ENCODE measurements around the gene GALT.

GALT gene

GRCh38 chr9:34653151-34654072 lies 6.9 kb downstream of the GALT start:
- no peaks in the 10 kb centered on the region for H3K27me3 ChIP-seq (ENCODE audit: control insufficient read depth, insufficient read depth, low read length)
- WGBS (ENCODE audit: insufficient coverage, insufficient read length) = no CpG with 5 or more reads among the region's 11 CpGs
- peaks cover 8% of the 10 kb centered on the region for H3K36me3 ChIP-seq (ENCODE audit: control insufficient read depth, insufficient read depth, low read length)
- H3K4me3 ChIP-seq (ENCODE audit: low read length) = no peak overlapping the region
- no peak for DNase-seq (ENCODE audit: low read depth, low spot score)
- H3K4me1 ChIP-seq (ENCODE audit: control insufficient read depth, insufficient read depth, low read length) = peaks cover 5% of the 10 kb centered on the region
- H3K9me3 ChIP-seq (ENCODE audit: control insufficient read depth, insufficient read depth, low read length) = no peaks in the 10 kb centered on the region
- no peak overlapping the region for H3K27ac ChIP-seq (ENCODE audit: low read length)

DNA sequence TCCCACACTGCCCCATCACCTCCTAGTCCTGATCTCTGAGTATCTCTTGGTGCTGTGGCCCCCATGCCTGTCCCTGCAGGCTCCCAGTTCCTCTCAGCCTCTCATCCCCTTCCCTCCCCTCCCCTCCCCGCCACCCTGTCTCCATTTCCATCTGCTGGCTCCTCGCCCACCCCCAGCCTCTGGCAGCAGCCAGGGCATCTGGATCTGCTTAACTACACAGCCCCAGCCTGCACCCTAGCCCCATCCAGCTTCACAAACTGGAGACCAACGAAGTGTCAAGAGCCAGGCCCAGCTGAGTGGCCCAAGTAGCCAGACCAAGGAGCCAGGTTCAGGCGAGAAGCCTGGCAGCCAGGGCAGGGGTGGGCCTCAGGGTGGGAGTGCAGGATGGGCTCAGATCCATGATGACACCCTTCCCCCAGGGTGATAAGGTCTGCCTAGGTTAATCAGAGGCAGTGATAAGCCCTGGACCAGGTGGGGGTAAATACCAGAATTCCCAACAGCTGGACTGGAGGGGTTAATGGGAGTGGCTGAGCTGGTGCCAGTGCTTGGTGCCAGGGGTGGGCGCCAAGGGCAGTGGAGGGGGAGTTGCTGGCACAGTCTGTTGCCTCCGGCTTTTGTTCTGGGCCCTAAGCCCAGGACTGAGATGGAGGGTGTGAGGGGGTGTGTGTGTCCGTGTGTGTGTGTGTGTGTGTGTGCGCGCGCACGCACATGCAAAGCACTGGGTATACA lies 8.0 kb downstream of the GALT start:
- no CpG with 5 or more reads among the region's 11 CpGs for WGBS (ENCODE audit: insufficient coverage, insufficient read length)
- Histone ChIP-seq H3K9me3 (ENCODE audit: control insufficient read depth, insufficient read depth, low read length) (no peaks in the 10 kb centered on the region), H3K27me3 (ENCODE audit: control insufficient read depth, insufficient read depth, low read length) (no peaks in the 10 kb centered on the region), H3K4me1 (ENCODE audit: control insufficient read depth, insufficient read depth, low read length) (peaks cover 6% of the 10 kb centered on the region), H3K36me3 (ENCODE audit: control insufficient read depth, insufficient read depth, low read length) (peaks cover 2% of the 10 kb centered on the region), H3K4me3 (ENCODE audit: low read length) (no peak overlapping the region), H3K27ac (ENCODE audit: low read length) (no peak overlapping the region)
- DNase-seq (ENCODE audit: low read depth, low spot score) = no peak

GRCh38 chr9:34655394-34655793 lies 8.9 kb downstream of the GALT start:
- H3K27me3 ChIP-seq (ENCODE audit: control insufficient read depth, insufficient read depth, low read length) = no peaks in the 10 kb centered on the region
- H3K9me3 ChIP-seq (ENCODE audit: control insufficient read depth, insufficient read depth, low read length) = no peaks in the 10 kb centered on the region
- WGBS (ENCODE audit: insufficient coverage, insufficient read length) = no CpG with 5 or more reads among the region's 5 CpGs
- H3K4me3 ChIP-seq (ENCODE audit: low read length) = no peak overlapping the region
- no peaks in the 10 kb centered on the region; the same call in 1 of the 2 replicates for H3K36me3 ChIP-seq (ENCODE audit: control insufficient read depth, insufficient read depth, low read length)
- DNase-seq (ENCODE audit: low read depth, low spot score) = no peak
- no peak overlapping the region for H3K27ac ChIP-seq (ENCODE audit: low read length)
- H3K4me1 ChIP-seq (ENCODE audit: control insufficient read depth, insufficient read depth, low read length) = peaks cover 7% of the 10 kb centered on the region

DNA sequence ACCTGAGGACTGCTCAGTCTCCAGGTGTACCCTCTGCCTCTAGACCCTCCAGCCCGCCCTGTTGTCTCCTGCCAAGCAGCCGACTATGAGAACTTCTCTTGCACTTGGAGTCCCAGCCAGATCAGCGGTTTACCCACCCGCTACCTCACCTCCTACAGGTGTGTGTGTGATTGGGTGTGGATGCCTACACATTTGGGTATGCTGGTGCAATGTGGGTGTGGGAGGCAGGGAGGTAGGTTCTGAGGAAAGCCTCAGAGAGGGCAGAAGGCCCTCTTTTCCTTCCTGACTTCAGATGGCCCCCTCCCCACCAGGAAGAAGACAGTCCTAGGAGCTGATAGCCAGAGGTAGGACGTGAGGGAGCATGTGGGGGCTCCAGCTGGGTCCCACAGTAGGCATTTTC lies 10.5 kb downstream of the GALT start:
- no peaks in the 10 kb centered on the region for H3K27me3 ChIP-seq (ENCODE audit: control insufficient read depth, insufficient read depth, low read length)
- no peak for DNase-seq (ENCODE audit: low read depth, low spot score)
- H3K27ac ChIP-seq (ENCODE audit: low read length) = no peak overlapping the region
- no peak overlapping the region for H3K4me3 ChIP-seq (ENCODE audit: low read length)
- WGBS (ENCODE audit: insufficient coverage, insufficient read length) = no CpG with 5 or more reads among the region's 5 CpGs
- no peaks in the 10 kb centered on the region; the same call in 1 of the 2 replicates for H3K36me3 ChIP-seq (ENCODE audit: control insufficient read depth, insufficient read depth, low read length)
- peaks cover 7% of the 10 kb centered on the region for H3K4me1 ChIP-seq (ENCODE audit: control insufficient read depth, insufficient read depth, low read length)
- no peaks in the 10 kb centered on the region for H3K9me3 ChIP-seq (ENCODE audit: control insufficient read depth, insufficient read depth, low read length)

- H3K4me1 ChIP-seq (ENCODE audit: control insufficient read depth, insufficient read depth, low read length) = peaks cover 4% of the 10 kb centered on the region
- H3K27ac ChIP-seq (ENCODE audit: low read length) = no peak overlapping the region
- no peak for DNase-seq (ENCODE audit: low read depth, low spot score)
- H3K36me3 ChIP-seq (ENCODE audit: control insufficient read depth, insufficient read depth, low read length) = no peaks in the 10 kb centered on the region; the same call in 1 of the 2 replicates
- no peaks in the 10 kb centered on the region for H3K9me3 ChIP-seq (ENCODE audit: control insufficient read depth, insufficient read depth, low read length)
- H3K4me3 ChIP-seq (ENCODE audit: low read length) = no peak overlapping the region
- no peaks in the 10 kb centered on the region for H3K27me3 ChIP-seq (ENCODE audit: control insufficient read depth, insufficient read depth, low read length)
- WGBS (ENCODE audit: insufficient coverage, insufficient read length) = no CpG with 5 or more reads among the region's 14 CpGs
Measured at GRCh38 chr9:34658461-34658860, 12.0 kb downstream of the GALT start.

DNA sequence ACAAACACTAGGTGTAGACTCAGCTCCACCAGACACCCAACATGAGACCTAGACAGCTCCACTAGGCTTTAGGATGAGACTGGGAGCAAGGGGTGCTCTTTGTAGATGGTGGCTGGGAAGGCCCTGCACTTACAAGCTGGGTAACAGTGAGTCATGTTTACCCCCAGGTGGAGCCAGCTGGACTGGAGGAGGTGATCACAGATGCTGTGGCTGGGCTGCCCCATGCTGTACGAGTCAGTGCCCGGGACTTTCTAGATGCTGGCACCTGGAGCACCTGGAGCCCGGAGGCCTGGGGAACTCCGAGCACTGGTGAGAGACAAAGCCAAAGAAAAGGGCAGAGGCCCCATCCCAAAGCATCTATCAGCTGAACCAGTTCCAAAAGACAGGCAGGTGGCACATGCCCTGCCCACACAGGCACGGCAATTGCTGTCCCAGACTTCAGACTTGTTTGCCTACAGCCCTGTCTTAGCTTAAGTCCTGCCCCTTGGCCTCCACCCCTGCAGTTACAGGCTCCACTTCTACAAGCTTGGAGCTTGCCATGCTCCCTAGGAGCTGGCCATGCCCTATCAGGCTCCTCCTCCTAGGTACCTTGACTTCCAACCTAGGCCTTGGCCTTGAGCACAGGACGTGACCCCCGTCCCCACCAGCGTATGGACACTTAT lies 13.2 kb downstream of the GALT start:
- no CpG with 5 or more reads among the region's 8 CpGs for WGBS (ENCODE audit: insufficient coverage, insufficient read length)
- no peak for DNase-seq (ENCODE audit: low read depth, low spot score)
- H3K4me3 ChIP-seq (ENCODE audit: low read length) = no peak overlapping the region
- H3K27ac ChIP-seq (ENCODE audit: low read length) = no peak overlapping the region
- H3K36me3 ChIP-seq (ENCODE audit: control insufficient read depth, insufficient read depth, low read length) = no peaks in the 10 kb centered on the region; the same call in 1 of the 2 replicates
- H3K4me1 ChIP-seq (ENCODE audit: control insufficient read depth, insufficient read depth, low read length) = peaks cover 4% of the 10 kb centered on the region; the same call in 1 of the 2 replicates
- H3K9me3 ChIP-seq (ENCODE audit: control insufficient read depth, insufficient read depth, low read length) = no peaks in the 10 kb centered on the region
- no peaks in the 10 kb centered on the region for H3K27me3 ChIP-seq (ENCODE audit: control insufficient read depth, insufficient read depth, low read length)

GRCh38 chr9:34662526-34663302 lies 16.2 kb downstream of the GALT start, which contains the start of gene CCL27:
CCL27 (minus strand) TSS chr9:34662657; CDS start chr9:34662633, 24 bp downstream.
- H3K4me1 ChIP-seq (ENCODE audit: control insufficient read depth, insufficient read depth, low read length) = peaks cover 5% of the 10 kb centered on the region; the same call in 1 of the 2 replicates
- no peak within 1 kb of the TSS for H3K27ac ChIP-seq (ENCODE audit: low read length)
- no peaks in the 10 kb centered on the region for H3K27me3 ChIP-seq (ENCODE audit: control insufficient read depth, insufficient read depth, low read length)
- no peaks in the 10 kb centered on the region for H3K9me3 ChIP-seq (ENCODE audit: control insufficient read depth, insufficient read depth, low read length)
- DNase-seq (ENCODE audit: low read depth, low spot score) = no peak
- H3K36me3 ChIP-seq (ENCODE audit: control insufficient read depth, insufficient read depth, low read length) = no peaks in the 10 kb centered on the region; the same call in 1 of the 2 replicates
- H3K4me3 ChIP-seq (ENCODE audit: low read length) = no peak within 1 kb of the TSS
- no CpG with 5 or more reads among the region's 4 CpGs for WGBS (ENCODE audit: insufficient coverage, insufficient read length)

GRCh38 chr9:34663303-34663605 lies 16.8 kb downstream of the GALT start:
- Histone ChIP-seq H3K4me1 (ENCODE audit: control insufficient read depth, insufficient read depth, low read length) (peaks cover 5% of the 10 kb centered on the region; the same call in 1 of the 2 replicates), H3K27me3 (ENCODE audit: control insufficient read depth, insufficient read depth, low read length) (no peaks in the 10 kb centered on the region), H3K27ac (ENCODE audit: low read length) (no peak overlapping the region), H3K36me3 (ENCODE audit: control insufficient read depth, insufficient read depth, low read length) (no peaks in the 10 kb centered on the region; the same call in 1 of the 2 replicates), H3K9me3 (ENCODE audit: control insufficient read depth, insufficient read depth, low read length) (no peaks in the 10 kb centered on the region), H3K4me3 (ENCODE audit: low read length) (no peak overlapping the region)
- DNase-seq (ENCODE audit: low read depth, low spot score) = no peak

DNA sequence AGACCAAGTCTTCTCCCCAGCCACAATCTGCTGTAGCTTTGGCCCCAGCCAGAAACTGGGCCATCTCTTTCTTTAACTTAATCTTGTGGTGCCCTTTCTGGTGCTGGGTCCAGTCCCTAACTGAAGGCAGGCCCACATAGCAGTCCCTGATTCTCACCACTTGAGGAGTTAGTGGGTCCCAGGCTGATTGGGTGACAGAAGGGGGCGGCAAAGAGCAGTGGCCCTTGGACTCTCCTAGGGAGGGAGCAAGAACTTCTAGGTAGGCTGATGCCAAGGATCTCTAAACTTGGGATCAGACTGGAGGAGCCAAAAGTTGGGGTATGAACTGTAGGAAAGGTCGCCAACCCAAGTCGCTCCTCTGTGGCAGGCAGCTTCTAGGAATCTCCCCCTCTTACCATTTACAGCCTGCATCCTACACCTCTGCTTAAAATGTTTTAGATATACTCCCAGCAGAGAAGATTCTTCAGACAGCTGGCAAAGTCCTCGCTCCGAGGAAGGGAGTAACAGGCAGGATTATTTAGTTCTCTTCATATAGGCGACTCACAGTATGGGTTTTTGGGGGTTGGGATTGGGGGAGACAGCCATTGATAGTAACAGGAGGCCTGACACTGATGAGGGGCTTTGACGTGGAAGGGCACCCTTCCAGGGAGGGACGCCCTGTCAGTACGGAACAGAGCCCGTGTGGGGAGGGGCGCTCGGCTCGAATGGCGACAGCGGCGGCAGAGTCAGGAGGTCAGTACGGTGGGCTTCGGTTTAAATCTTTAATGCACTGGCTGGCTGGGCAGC lies 18.0 kb downstream of the GALT start:
- peak overlapping the region; percentile 48; the same call in 1 of the 2 replicates for H3K4me3 ChIP-seq (ENCODE audit: low read length)
- no peaks in the 10 kb centered on the region for H3K27me3 ChIP-seq (ENCODE audit: control insufficient read depth, insufficient read depth, low read length)
- H3K9me3 ChIP-seq (ENCODE audit: control insufficient read depth, insufficient read depth, low read length) = no peaks in the 10 kb centered on the region
- H3K27ac ChIP-seq (ENCODE audit: low read length) = no peak overlapping the region
- WGBS (ENCODE audit: insufficient coverage, insufficient read length) = no CpG with 5 or more reads among the region's 18 CpGs
- peak; percentile 70 for DNase-seq (ENCODE audit: low read depth, low spot score)
- H3K4me1 ChIP-seq (ENCODE audit: control insufficient read depth, insufficient read depth, low read length) = peaks cover 4% of the 10 kb centered on the region; the same call in 1 of the 2 replicates
- H3K36me3 ChIP-seq (ENCODE audit: control insufficient read depth, insufficient read depth, low read length) = no peaks in the 10 kb centered on the region; the same call in 1 of the 2 replicates
